Type B pancreatic cell (in vitro differentiated cells): ENCODE results near the gene RPL13. TPM values are rescaled to one million over a fixed set of nuclear protein-coding genes. Genes with fewer than 3 reads are reported as not detected.
A peak's percentile ranks its signal among the peaks of the same experiment; 100 is the strongest.

Experiments used
- DNase-seq: peaks from one replicate; pipeline ENCODE4 v3.0.0; 2021; ENCODE audit warnings: mixed read lengths; ENCODE audit not compliant: unreplicated experiment; ENCODE audit errors: extremely low spot score
- H3K27ac Mint-ChIP-seq: 2 replicates; pipeline ENCODE4 v1.8.0; 2021; ENCODE audit warnings: mild to moderate bottlenecking, mixed read lengths
- H3K27me3 Mint-ChIP-seq: 2 replicates; pipeline ENCODE4 v1.8.0; 2021; ENCODE audit warnings: mixed read lengths
- H3K36me3 Mint-ChIP-seq: 2 replicates; pipeline ENCODE4 v1.8.0; 2021; ENCODE audit warnings: mixed read lengths
- H3K4me1 Mint-ChIP-seq: one replicate; pipeline ENCODE4 v1.8.0; 2021; ENCODE audit warnings: mixed read lengths; ENCODE audit not compliant: unreplicated experiment
- H3K4me3 Mint-ChIP-seq: 2 replicates; pipeline ENCODE4 v1.8.0; 2021; ENCODE audit warnings: mild to moderate bottlenecking, mixed read lengths
- H3K9me3 Mint-ChIP-seq: 2 replicates; pipeline ENCODE4 v1.8.0; 2021; ENCODE audit warnings: mixed read lengths
- CTCF ChIP-seq: fragments of 200-600 bp; sonication (generic); conservative IDR thresholded peaks from 2 replicates; pipeline ENCODE4 v1.5.0; 2021; ENCODE audit warnings: antibody characterized with exemption, mild to moderate bottlenecking
- total RNA-seq: library from RNA; stranded (reverse); gene quantifications from 2 replicates; pipeline ENCODE4 v1.2.1, GENCODE V29; 2021; ENCODE audit warnings: low replicate concordance

The RPL13 gene
- total RNA-seq, 1 donor from 2014 or later, result 2,557 TPM

DNA sequence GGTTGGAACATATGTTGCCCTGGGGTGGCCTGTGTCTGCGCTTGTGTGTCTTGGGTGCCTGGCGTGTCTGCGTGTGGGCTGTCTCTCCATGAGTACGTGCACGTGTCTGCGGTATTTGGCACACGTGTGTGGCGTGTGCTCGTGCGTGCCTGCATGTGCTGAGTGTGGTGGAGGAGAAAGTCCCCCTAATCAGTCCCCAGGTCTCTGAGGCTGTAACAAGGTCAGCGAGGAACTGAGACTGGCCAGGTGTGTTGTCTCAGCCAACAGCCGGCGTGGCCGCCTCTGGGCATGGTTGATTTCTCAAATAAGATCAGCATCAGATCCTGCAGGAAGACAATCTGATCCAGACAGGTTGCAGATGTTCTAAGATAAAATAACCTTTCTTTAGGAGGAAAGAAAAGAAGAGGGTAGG lies 11.6 kb downstream of the RPL13 start:
- Mint-ChIP-seq H3K27me3 (peaks cover 25% of the 10 kb centered on the region), H3K4me3 (peak overlapping the region; percentile 61), H3K27ac (no peak overlapping the region), H3K9me3 (no peaks in the 10 kb centered on the region), H3K4me1 (peaks cover 14% of the 10 kb centered on the region), H3K36me3 (no peaks in the 10 kb centered on the region)
- TF ChIP-seq CTCF, result no peak
- DNase-seq, result no peak

- H3K4me1 Mint-ChIP-seq, result peaks cover 14% of the 10 kb centered on the region
- peak overlapping the region; percentile 53 for H3K27ac Mint-ChIP-seq
- no peak for TF ChIP-seq CTCF
- H3K36me3 Mint-ChIP-seq, result no peaks in the 10 kb centered on the region
- no peak for DNase-seq
- peak overlapping the region; percentile 61 for H3K4me3 Mint-ChIP-seq
- no peaks in the 10 kb centered on the region for H3K9me3 Mint-ChIP-seq
- H3K27me3 Mint-ChIP-seq, result peaks cover 30% of the 10 kb centered on the region
Observed at GRCh38 chr16:89572485-89573205, 12.2 kb downstream of the RPL13 start.

GRCh38 chr16:89573826-89574680 lies 13.6 kb downstream of the RPL13 start:
- H3K9me3 Mint-ChIP-seq, result no peaks in the 10 kb centered on the region
- TF ChIP-seq CTCF, result no peak
- H3K27ac Mint-ChIP-seq, result no peak overlapping the region
- H3K36me3 Mint-ChIP-seq, result no peaks in the 10 kb centered on the region
- peaks cover 38% of the 10 kb centered on the region for H3K27me3 Mint-ChIP-seq
- peak overlapping the region; percentile 65 for H3K4me3 Mint-ChIP-seq
- peaks cover 14% of the 10 kb centered on the region for H3K4me1 Mint-ChIP-seq
- no peak for DNase-seq

DNA sequence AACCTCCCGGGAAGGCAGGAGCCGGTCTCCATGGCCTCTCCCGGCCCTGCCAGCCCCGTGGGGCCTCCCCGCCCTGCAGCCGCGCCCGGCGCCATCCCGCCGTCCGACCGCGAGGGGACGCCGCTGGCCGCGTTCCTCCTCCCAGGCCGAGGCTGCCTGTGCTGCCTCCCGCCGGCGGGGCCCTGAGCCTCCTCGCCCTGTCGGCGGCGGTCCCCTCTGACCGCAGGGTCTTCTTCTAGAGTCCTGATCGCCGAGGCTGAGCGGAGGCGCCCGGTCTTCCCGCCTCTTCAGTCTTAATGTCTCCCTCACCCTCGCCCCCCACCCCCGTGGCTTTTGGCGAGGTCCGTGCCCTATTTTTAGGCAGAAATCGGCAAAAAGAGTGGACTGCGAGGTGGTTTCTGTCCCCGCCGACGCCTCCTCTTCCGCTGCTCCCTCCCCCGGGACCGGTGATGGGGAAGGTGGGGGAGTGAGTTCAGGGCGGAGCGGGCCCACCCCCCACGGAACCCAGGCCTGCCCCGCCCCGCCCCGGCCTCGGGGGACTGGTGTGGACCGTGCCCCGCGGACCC lies 14.3 kb downstream of the RPL13 start:
- no peak overlapping the region for H3K27ac Mint-ChIP-seq
- H3K27me3 Mint-ChIP-seq, result peaks cover 38% of the 10 kb centered on the region
- peak; percentile 81 for TF ChIP-seq CTCF
- no peaks in the 10 kb centered on the region for H3K36me3 Mint-ChIP-seq
- no peaks in the 10 kb centered on the region for H3K9me3 Mint-ChIP-seq
- H3K4me1 Mint-ChIP-seq, result peaks cover 14% of the 10 kb centered on the region
- no peak overlapping the region for H3K4me3 Mint-ChIP-seq
- DNase-seq, result no peak

- TF ChIP-seq CTCF, result no peak
- no peaks in the 10 kb centered on the region for H3K9me3 Mint-ChIP-seq
- no peak within 1 kb of the TSS for H3K4me3 Mint-ChIP-seq
- H3K36me3 Mint-ChIP-seq, result no peaks in the 10 kb centered on the region
- no peak within 1 kb of the TSS for H3K27ac Mint-ChIP-seq
- peaks cover 14% of the 10 kb centered on the region for H3K4me1 Mint-ChIP-seq
- DNase-seq, result no peak
- H3K27me3 Mint-ChIP-seq, result peaks cover 38% of the 10 kb centered on the region
Observed at GRCh38 chr16:89575247-89576152, 15.0 kb downstream of the RPL13 start, which contains the start of gene CPNE7. TSS of gene CPNE7 (plus strand) at chr16:89575758. CDS start at chr16:89575898, 140 bp downstream.
